ENCODE results near the gene ATP2C2. TPM values are rescaled to one million over a fixed set of nuclear protein-coding genes. Genes with fewer than 3 reads are reported as not detected.

Gene ATP2C2
- total RNA-seq, 2 donors from 2014 or later = 2.0 to 2.6 TPM

GRCh38 chr16:84461413-84462295 is 93.3 kb downstream of the ATP2C2 start:
- Mint-ChIP-seq H3K36me3 (ENCODE audit: low read depth) (peaks cover 8% of the 10 kb centered on the region), H3K27ac (no peak overlapping the region), H3K27me3 (ENCODE audit: insufficient read depth) (no peaks in the 10 kb centered on the region), H3K4me1 (no peaks in the 10 kb centered on the region), H3K9me3 (peaks cover 7% of the 10 kb centered on the region), H3K4me3 (no peak overlapping the region)
- TF ChIP-seq CTCF (conservative IDR thresholded peaks at IDR 0.05) = no peak
- Histone ChIP-seq H3K9ac (ENCODE audit: extremely low read depth, low read length, poor library complexity, severe bottlenecking) (no peak overlapping the region), H3K4me3 (ENCODE audit: low read length) (no peak overlapping the region), H3K27me3 (ENCODE audit: control insufficient read depth, insufficient read depth, low read length, poor library complexity, severe bottlenecking) (no peaks in the 10 kb centered on the region), H3K9me3 (ENCODE audit: control insufficient read depth, low read length) (peaks cover 6% of the 10 kb centered on the region), H3K27ac (ENCODE audit: low read depth, low read length) (no peak overlapping the region), H3K4me1 (ENCODE audit: control insufficient read depth, insufficient read depth, low read length) (no peaks in the 10 kb centered on the region), H3K36me3 (ENCODE audit: control insufficient read depth, insufficient read depth, low read length) (peaks cover 3% of the 10 kb centered on the region)
- 89 to 90% methylated on average over 26 to 30 of the region's 30 CpGs for WGBS, 2 experiments (ENCODE audit: insufficient coverage in 1 of 2, insufficient read length in 1 of 2)
- DNase-seq = peak; percentile 46

GRCh38 chr16:84462296-84463210 is 94.2 kb downstream of the ATP2C2 start:
- no peak for TF ChIP-seq CTCF (conservative IDR thresholded peaks at IDR 0.05)
- Mint-ChIP-seq H3K4me3 (no peak overlapping the region), H3K4me1 (no peaks in the 10 kb centered on the region), H3K9me3 (peaks cover 16% of the 10 kb centered on the region), H3K27me3 (ENCODE audit: insufficient read depth) (no peaks in the 10 kb centered on the region), H3K27ac (no peak overlapping the region), H3K36me3 (ENCODE audit: low read depth) (peaks cover 17% of the 10 kb centered on the region)
- no peak overlapping the region for H3K27ac ChIP-seq (ENCODE audit: low read depth, low read length)
- no peak overlapping the region for H3K9ac ChIP-seq (ENCODE audit: extremely low read depth, low read length, poor library complexity, severe bottlenecking)
- no peaks in the 10 kb centered on the region for H3K27me3 ChIP-seq (ENCODE audit: control insufficient read depth, insufficient read depth, low read length, poor library complexity, severe bottlenecking)
- H3K4me3 ChIP-seq (ENCODE audit: low read length) = no peak overlapping the region
- 94 to 96% methylated on average over 18 to 24 of the region's 24 CpGs for WGBS, 2 experiments (ENCODE audit: insufficient coverage in 1 of 2, insufficient read length in 1 of 2)
- H3K36me3 ChIP-seq (ENCODE audit: control insufficient read depth, insufficient read depth, low read length) = peaks cover 12% of the 10 kb centered on the region
- H3K9me3 ChIP-seq (ENCODE audit: control insufficient read depth, low read length) = peaks cover 15% of the 10 kb centered on the region
- no peaks in the 10 kb centered on the region for H3K4me1 ChIP-seq (ENCODE audit: control insufficient read depth, insufficient read depth, low read length)
- peak; percentile 21 for DNase-seq

GRCh38 chr16:84463221-84463620 is 94.9 kb downstream of the ATP2C2 start:
- WGBS, 2 experiments (ENCODE audit: insufficient coverage in 1 of 2, insufficient read length in 1 of 2) = 77 to 80% methylated on average over 6 to 7 of the region's 7 CpGs
- no peak overlapping the region for H3K9ac ChIP-seq (ENCODE audit: extremely low read depth, low read length, poor library complexity, severe bottlenecking)
- Mint-ChIP-seq H3K36me3 (ENCODE audit: low read depth) (peaks cover 24% of the 10 kb centered on the region), H3K4me3 (no peak overlapping the region), H3K27ac (no peak overlapping the region), H3K4me1 (no peaks in the 10 kb centered on the region), H3K27me3 (ENCODE audit: insufficient read depth) (no peaks in the 10 kb centered on the region), H3K9me3 (peaks cover 23% of the 10 kb centered on the region)
- H3K4me3 ChIP-seq (ENCODE audit: low read length) = no peak overlapping the region
- no peaks in the 10 kb centered on the region for H3K27me3 ChIP-seq (ENCODE audit: control insufficient read depth, insufficient read depth, low read length, poor library complexity, severe bottlenecking)
- DNase-seq = peak; percentile 24
- no peak for TF ChIP-seq CTCF (conservative IDR thresholded peaks at IDR 0.05)
- H3K4me1 ChIP-seq (ENCODE audit: control insufficient read depth, insufficient read depth, low read length) = no peaks in the 10 kb centered on the region
- H3K36me3 ChIP-seq (ENCODE audit: control insufficient read depth, insufficient read depth, low read length) = peaks cover 18% of the 10 kb centered on the region
- H3K9me3 ChIP-seq (ENCODE audit: control insufficient read depth, low read length) = peaks cover 22% of the 10 kb centered on the region
- no peak overlapping the region for H3K27ac ChIP-seq (ENCODE audit: low read depth, low read length)
